ENCODE results near the gene LTA4H.

DNA sequence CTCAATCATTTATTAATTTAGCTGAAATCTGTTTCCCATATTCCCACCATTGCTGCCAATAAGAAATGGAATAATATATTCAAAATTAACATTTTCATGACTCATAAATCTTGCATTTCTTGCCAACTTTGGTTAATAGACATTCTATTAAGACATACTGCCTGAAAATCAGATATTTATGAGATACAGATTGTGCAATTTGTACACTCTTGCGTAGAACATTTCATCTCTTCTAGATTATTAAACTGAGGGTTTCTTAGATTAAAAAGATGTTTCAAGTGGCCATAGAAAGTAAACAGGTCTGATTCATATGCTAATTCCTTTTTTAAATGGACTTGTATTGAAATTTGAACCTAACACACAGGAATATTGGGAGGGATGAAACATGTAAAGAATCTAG is 9.1 kb downstream of the LTA4H start:
- no peak for TF ChIP-seq POLR2A (IDR thresholded peaks at IDR 0.05)
- TF ChIP-seq, protein P1, sequence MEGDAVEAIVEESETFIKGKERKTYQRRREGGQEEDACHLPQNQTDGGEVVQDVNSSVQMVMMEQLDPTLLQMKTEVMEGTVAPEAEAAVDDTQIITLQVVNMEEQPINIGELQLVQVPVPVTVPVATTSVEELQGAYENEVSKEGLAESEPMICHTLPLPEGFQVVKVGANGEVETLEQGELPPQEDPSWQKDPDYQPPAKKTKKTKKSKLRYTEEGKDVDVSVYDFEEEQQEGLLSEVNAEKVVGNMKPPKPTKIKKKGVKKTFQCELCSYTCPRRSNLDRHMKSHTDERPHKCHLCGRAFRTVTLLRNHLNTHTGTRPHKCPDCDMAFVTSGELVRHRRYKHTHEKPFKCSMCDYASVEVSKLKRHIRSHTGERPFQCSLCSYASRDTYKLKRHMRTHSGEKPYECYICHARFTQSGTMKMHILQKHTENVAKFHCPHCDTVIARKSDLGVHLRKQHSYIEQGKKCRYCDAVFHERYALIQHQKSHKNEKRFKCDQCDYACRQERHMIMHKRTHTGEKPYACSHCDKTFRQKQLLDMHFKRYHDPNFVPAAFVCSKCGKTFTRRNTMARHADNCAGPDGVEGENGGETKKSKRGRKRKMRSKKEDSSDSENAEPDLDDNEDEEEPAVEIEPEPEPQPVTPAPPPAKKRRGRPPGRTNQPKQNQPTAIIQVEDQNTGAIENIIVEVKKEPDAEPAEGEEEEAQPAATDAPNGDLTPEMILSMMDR (IDR thresholded peaks at IDR 0.05), result no peak
